Panc1 (cell line): ENCODE measurements around the gene FLACC1. TPM values are rescaled to one million over a fixed set of nuclear protein-coding genes. Genes with fewer than 3 reads are reported as not detected.

ENCODE experiments used
- ATAC-seq: fragments of 200-7000 bp; cut with Tn5 transposase; 2 replicates; pipeline ENCODE4 v1.9.1; 2020; ENCODE audit warnings: mild to moderate bottlenecking, moderate library complexity
- BruUV-seq: library from RNA; stranded (reverse); fragments of 400-500 nt; replicated peaks from 2 replicates; lab custom pipeline; 2021; lab: Mats Ljungman, UMichigan
- CTCF ChIA-PET: fragments of 300-600 bp; sonication (Branson Sonifier 250); formaldehyde crosslinking; loops from one replicate; lab custom pipeline; 2022; ENCODE audit warnings: antibody characterized with exemption; lab: Charles Lee
- POLR2A ChIA-PET: fragments of 300-600 bp; sonication (Branson Sonifier 250); formaldehyde crosslinking; loops from one replicate; lab custom pipeline; 2022; ENCODE audit warnings: antibody characterized with exemption; lab: Charles Lee
- DNase-seq: peaks from one replicate; pipeline ENCODE4 v3.0.0-alpha.2; 2010; ENCODE audit warnings: low read depth, low spot score
- H3K27ac ChIP-seq: 2 replicates; pipeline ENCODE4 v1.5.1; 2011; ENCODE audit warnings: mild to moderate bottlenecking, low read length, inconsistent platforms
- H3K27me3 ChIP-seq: fragments of 200-500 bp; sonication (Bioruptor generic); 2 replicates; pipeline ENCODE4 v1.6.0; 2014; ENCODE audit warnings: low read length, inconsistent platforms; ENCODE audit not compliant: control insufficient read depth, insufficient read depth
- H3K36me3 ChIP-seq: fragments of 200-500 bp; sonication (Bioruptor generic); 2 replicates; pipeline ENCODE4 v1.5.1; 2014; ENCODE audit warnings: inconsistent platforms, mild to moderate bottlenecking, low read length, moderate library complexity; ENCODE audit not compliant: control insufficient read depth, insufficient read depth
- H3K4me1 ChIP-seq: 2 replicates; pipeline ENCODE4 v1.5.1; 2011; ENCODE audit warnings: inconsistent platforms, mild to moderate bottlenecking, low read length, moderate library complexity; ENCODE audit not compliant: control insufficient read depth, insufficient read depth
- H3K4me3 ChIP-seq, 2 experiments: 2 replicates each; pipeline ENCODE4 v1.5.1; 2011 to 2012; ENCODE audit warnings: low read depth in 2 of 2, low read length in 2 of 2, mild to moderate bottlenecking in 2 of 2, inconsistent platforms in 1 of 2, moderate library complexity in 1 of 2
- H3K9me3 ChIP-seq: fragments of 200-500 bp; sonication (Bioruptor generic); 2 replicates; pipeline ENCODE4 v1.5.1; 2014; ENCODE audit warnings: low read depth, mild to moderate bottlenecking, inconsistent platforms, low read length, moderate library complexity; ENCODE audit not compliant: control insufficient read depth, insufficient read depth
- POLR2AphosphoS5 ChIP-seq: IDR thresholded peaks from 2 replicates; pipeline ENCODE4 v1.6.1; 2012; ENCODE audit warnings: mild to moderate bottlenecking, low read depth, low read length, moderate library complexity
- SIN3A ChIP-seq: IDR thresholded peaks from 2 replicates; pipeline ENCODE4 v1.6.1; 2012; ENCODE audit warnings: low read depth, mild to moderate bottlenecking, low read length, moderate library complexity, borderline replicate concordance; ENCODE audit not compliant: insufficient read depth
- TCF7L2 ChIP-seq: IDR thresholded peaks from 2 replicates; pipeline ENCODE4 v1.6.1; 2011; ENCODE audit warnings: mild to moderate bottlenecking, low read depth, low read length, inconsistent platforms
- in situ Hi-C: cut with HindIII; loops from 2 replicates; pipeline ENCODE4 v1.10.0; 2016; ENCODE audit warnings: low sequenced_read_pairs, low pct_unique_long_range_greater_than_20kb
- intact Hi-C: fragments of 100-400 bp; cut with micrococcal nuclease; formaldehyde crosslinking; loops from one replicate; pipeline ENCODE4 v1.10.0; 2022; ENCODE audit not compliant: unreplicated experiment
- total RNA-seq: library from RNA; stranded (reverse); gene quantifications from one replicate; pipeline ENCODE4 v1.2.1, GENCODE V29; 2021; ENCODE audit not compliant: unreplicated experiment
- TF ChIP-seq, protein P1 (sequence below): fragments of 450-650 bp; IDR thresholded peaks from 2 replicates; pipeline ENCODE4 v1.5.1; 2017; ENCODE audit warnings: mild to moderate bottlenecking
- TF ChIP-seq, protein P2 (sequence below), 2 experiments: IDR thresholded peaks; 2 replicates each; pipeline ENCODE4 v1.6.1; 2011 to 2012; ENCODE audit warnings: low read depth in 2 of 2, control low read depth in 1 of 2, low read length in 1 of 2, mild to moderate bottlenecking in 1 of 2, moderate library complexity in 1 of 2; ENCODE audit not compliant: insufficient read depth in 1 of 2

Gene FLACC1
- total RNA-seq, 1 experiment from 2014 or later: 0.39 TPM

GRCh38 chr2:201271917-201272316 lies 85.2 kb downstream of the FLACC1 start:
- H3K27ac ChIP-seq: no peak overlapping the region
- no peaks in the 10 kb centered on the region; the same call in 1 of the 2 replicates for H3K36me3 ChIP-seq
- H3K9me3 ChIP-seq: no peaks in the 10 kb centered on the region
- in situ Hi-C loops: no loop called here
- H3K4me3 ChIP-seq: no peak overlapping the region
- ATAC-seq (no peak), DNase-seq (no peak)
- intact Hi-C loops: no loop called here
- BruUV-seq: no TSS peak
- no peaks in the 10 kb centered on the region for H3K4me1 ChIP-seq
- POLR2A ChIA-PET: no interaction called here
- TF ChIP-seq POLR2AphosphoS5 (no peak), TCF7L2 (no peak), SIN3A (no peak)
- TF ChIP-seq, protein P1, sequence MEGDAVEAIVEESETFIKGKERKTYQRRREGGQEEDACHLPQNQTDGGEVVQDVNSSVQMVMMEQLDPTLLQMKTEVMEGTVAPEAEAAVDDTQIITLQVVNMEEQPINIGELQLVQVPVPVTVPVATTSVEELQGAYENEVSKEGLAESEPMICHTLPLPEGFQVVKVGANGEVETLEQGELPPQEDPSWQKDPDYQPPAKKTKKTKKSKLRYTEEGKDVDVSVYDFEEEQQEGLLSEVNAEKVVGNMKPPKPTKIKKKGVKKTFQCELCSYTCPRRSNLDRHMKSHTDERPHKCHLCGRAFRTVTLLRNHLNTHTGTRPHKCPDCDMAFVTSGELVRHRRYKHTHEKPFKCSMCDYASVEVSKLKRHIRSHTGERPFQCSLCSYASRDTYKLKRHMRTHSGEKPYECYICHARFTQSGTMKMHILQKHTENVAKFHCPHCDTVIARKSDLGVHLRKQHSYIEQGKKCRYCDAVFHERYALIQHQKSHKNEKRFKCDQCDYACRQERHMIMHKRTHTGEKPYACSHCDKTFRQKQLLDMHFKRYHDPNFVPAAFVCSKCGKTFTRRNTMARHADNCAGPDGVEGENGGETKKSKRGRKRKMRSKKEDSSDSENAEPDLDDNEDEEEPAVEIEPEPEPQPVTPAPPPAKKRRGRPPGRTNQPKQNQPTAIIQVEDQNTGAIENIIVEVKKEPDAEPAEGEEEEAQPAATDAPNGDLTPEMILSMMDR: no peak
- TF ChIP-seq, protein P2, sequence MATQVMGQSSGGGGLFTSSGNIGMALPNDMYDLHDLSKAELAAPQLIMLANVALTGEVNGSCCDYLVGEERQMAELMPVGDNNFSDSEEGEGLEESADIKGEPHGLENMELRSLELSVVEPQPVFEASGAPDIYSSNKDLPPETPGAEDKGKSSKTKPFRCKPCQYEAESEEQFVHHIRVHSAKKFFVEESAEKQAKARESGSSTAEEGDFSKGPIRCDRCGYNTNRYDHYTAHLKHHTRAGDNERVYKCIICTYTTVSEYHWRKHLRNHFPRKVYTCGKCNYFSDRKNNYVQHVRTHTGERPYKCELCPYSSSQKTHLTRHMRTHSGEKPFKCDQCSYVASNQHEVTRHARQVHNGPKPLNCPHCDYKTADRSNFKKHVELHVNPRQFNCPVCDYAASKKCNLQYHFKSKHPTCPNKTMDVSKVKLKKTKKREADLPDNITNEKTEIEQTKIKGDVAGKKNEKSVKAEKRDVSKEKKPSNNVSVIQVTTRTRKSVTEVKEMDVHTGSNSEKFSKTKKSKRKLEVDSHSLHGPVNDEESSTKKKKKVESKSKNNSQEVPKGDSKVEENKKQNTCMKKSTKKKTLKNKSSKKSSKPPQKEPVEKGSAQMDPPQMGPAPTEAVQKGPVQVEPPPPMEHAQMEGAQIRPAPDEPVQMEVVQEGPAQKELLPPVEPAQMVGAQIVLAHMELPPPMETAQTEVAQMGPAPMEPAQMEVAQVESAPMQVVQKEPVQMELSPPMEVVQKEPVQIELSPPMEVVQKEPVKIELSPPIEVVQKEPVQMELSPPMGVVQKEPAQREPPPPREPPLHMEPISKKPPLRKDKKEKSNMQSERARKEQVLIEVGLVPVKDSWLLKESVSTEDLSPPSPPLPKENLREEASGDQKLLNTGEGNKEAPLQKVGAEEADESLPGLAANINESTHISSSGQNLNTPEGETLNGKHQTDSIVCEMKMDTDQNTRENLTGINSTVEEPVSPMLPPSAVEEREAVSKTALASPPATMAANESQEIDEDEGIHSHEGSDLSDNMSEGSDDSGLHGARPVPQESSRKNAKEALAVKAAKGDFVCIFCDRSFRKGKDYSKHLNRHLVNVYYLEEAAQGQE (IDR thresholded peaks at IDR 0.05; ENCODE audit: insufficient read depth in 1 of 2, low read depth in 2 of 2, low read length in 1 of 2): no peak
- CTCF ChIA-PET: no interaction called here
- H3K27me3 ChIP-seq: no peaks in the 10 kb centered on the region

DNA sequence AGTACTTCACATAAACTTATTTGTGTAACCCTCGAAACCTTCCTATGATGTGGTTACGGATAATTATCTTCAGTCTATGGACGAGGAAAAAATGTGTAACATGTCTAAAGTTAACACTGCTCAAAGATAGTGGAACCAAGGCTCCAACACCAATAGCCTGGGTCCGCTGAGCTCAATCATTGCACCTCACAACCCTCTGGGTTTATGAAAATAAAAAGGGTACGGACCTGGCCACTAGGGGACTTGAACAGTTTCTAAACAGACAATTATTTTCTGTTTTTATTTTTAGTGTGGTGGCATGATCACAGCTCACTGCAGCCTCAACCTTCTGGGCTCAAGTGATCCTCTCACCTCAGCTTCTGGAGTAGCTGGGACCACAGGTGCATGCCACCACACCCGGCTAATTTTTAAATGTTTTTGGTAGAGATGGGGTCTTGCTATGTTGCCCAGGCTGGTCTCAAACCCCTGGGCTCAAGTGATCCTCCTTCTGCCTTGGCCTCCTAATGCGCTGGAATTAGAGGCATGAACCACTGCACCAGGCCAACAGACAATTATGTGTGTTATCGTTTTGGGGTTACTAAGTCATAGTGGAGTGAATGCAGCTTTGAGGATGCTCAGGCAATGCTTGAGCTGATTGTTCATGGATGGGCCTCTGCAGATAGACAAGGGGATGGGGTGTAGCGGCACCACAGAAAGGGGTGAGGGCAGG lies 86.7 kb downstream of the FLACC1 start:
- no TSS peak for BruUV-seq
- Histone ChIP-seq H3K4me1 (no peaks in the 10 kb centered on the region), H3K27ac (no peak overlapping the region), H3K36me3 (no peaks in the 10 kb centered on the region; the same call in 1 of the 2 replicates), H3K9me3 (no peaks in the 10 kb centered on the region), H3K4me3 (no peak overlapping the region), H3K27me3 (no peaks in the 10 kb centered on the region)
- TF ChIP-seq SIN3A (no peak), POLR2AphosphoS5 (no peak), TCF7L2 (no peak)
- TF ChIP-seq, protein P2 (IDR thresholded peaks at IDR 0.05; ENCODE audit: insufficient read depth in 1 of 2, low read depth in 2 of 2, low read length in 1 of 2): no peak
- TF ChIP-seq, protein P1: no peak
- POLR2A ChIA-PET: no interaction called here
- DNase-seq (no peak), ATAC-seq (no peak)
- in situ Hi-C loops (no loop called here), intact Hi-C loops (no loop called here)
- CTCF ChIA-PET: no interaction called here
